ENCODE results near the gene CFL2. TPM values are rescaled to one million over a fixed set of nuclear protein-coding genes. Genes with fewer than 3 reads are reported as not detected.

Gene CFL2
- total RNA-seq, 1 donor from 2014 or later = 110 TPM

GRCh38 chr14:34715127-34715863 is 902 bp upstream of the CFL2 start:
- FAIRE-seq = no peak
- H4K20me1 ChIP-seq (ENCODE audit: insufficient read depth, low read length) = no peaks in the 10 kb centered on the region
- H3K4me1 ChIP-seq (ENCODE audit: insufficient read depth, low read length) = peaks cover 25% of the 10 kb centered on the region
- peaks cover 36% of the 10 kb centered on the region for H3K4me1 Mint-ChIP-seq (ENCODE audit: low read depth, unreplicated experiment)
- peak overlapping the region; percentile 84 for H3K4me3 Mint-ChIP-seq (ENCODE audit: unreplicated experiment)
- TF ChIP-seq, protein P1, sequence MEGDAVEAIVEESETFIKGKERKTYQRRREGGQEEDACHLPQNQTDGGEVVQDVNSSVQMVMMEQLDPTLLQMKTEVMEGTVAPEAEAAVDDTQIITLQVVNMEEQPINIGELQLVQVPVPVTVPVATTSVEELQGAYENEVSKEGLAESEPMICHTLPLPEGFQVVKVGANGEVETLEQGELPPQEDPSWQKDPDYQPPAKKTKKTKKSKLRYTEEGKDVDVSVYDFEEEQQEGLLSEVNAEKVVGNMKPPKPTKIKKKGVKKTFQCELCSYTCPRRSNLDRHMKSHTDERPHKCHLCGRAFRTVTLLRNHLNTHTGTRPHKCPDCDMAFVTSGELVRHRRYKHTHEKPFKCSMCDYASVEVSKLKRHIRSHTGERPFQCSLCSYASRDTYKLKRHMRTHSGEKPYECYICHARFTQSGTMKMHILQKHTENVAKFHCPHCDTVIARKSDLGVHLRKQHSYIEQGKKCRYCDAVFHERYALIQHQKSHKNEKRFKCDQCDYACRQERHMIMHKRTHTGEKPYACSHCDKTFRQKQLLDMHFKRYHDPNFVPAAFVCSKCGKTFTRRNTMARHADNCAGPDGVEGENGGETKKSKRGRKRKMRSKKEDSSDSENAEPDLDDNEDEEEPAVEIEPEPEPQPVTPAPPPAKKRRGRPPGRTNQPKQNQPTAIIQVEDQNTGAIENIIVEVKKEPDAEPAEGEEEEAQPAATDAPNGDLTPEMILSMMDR (IDR thresholded peaks at IDR 0.05; ENCODE audit: insufficient read depth, low read depth, low read length) = no peak
- TF ChIP-seq EZH2 (IDR thresholded peaks at IDR 0.05; ENCODE audit: insufficient read depth, low read length) = no peak
- no peaks in the 10 kb centered on the region for H3K36me3 Mint-ChIP-seq (ENCODE audit: low read depth, unreplicated experiment)
- H3K4me2 ChIP-seq (ENCODE audit: low read length) = peak overlapping the region; percentile 83
- H3K9me3 Mint-ChIP-seq (ENCODE audit: unreplicated experiment) = no peaks in the 10 kb centered on the region
- no peak for DNase-seq (ENCODE audit: low read depth)
- H3K9me3 ChIP-seq (ENCODE audit: insufficient read depth, low read depth, low read length) = no peaks in the 10 kb centered on the region
- H3K27ac Mint-ChIP-seq (ENCODE audit: unreplicated experiment) = peak overlapping the region; percentile 79
- H3K36me3 ChIP-seq (ENCODE audit: insufficient read depth, low read length) = peaks cover 10% of the 10 kb centered on the region
- H3K27ac ChIP-seq (ENCODE audit: low read depth, low read length) = peak overlapping the region; percentile 94
- H3K4me3 ChIP-seq (ENCODE audit: insufficient read depth, low read depth, low read length) = peak overlapping the region; percentile 70
- H3K9ac ChIP-seq (ENCODE audit: low read length) = peak overlapping the region; percentile 95
- no peaks in the 10 kb centered on the region for H3K27me3 Mint-ChIP-seq (ENCODE audit: low read depth, unreplicated experiment)
- no peaks in the 10 kb centered on the region for H3K27me3 ChIP-seq (ENCODE audit: insufficient read depth, low read length)
- H3K79me2 ChIP-seq (ENCODE audit: insufficient read depth, low read length) = peaks cover 31% of the 10 kb centered on the region
- peak overlapping the region; percentile 61 for H2AFZ ChIP-seq (ENCODE audit: low read depth, low read length)

- no peaks in the 10 kb centered on the region for H4K20me1 ChIP-seq (ENCODE audit: insufficient read depth, low read length)
- Mint-ChIP-seq H3K4me1 (ENCODE audit: low read depth, unreplicated experiment) (peaks cover 35% of the 10 kb centered on the region), H3K36me3 (ENCODE audit: low read depth, unreplicated experiment) (no peaks in the 10 kb centered on the region), H3K9me3 (ENCODE audit: unreplicated experiment) (no peaks in the 10 kb centered on the region), H3K27me3 (ENCODE audit: low read depth, unreplicated experiment) (no peaks in the 10 kb centered on the region), H3K27ac (ENCODE audit: unreplicated experiment) (peak overlapping the region; percentile 97), H3K4me3 (ENCODE audit: unreplicated experiment) (peak overlapping the region; percentile 97)
- DNase-seq (ENCODE audit: low read depth) (peak; percentile 83), FAIRE-seq (peak; percentile 87)
- H3K36me3 ChIP-seq (ENCODE audit: insufficient read depth, low read length) = peaks cover 21% of the 10 kb centered on the region
- peaks cover 37% of the 10 kb centered on the region for H3K79me2 ChIP-seq (ENCODE audit: insufficient read depth, low read length)
- H3K4me3 ChIP-seq (ENCODE audit: insufficient read depth, low read depth, low read length) = peak overlapping the region; percentile 70
- no peak overlapping the region for H2AFZ ChIP-seq (ENCODE audit: low read depth, low read length)
- TF ChIP-seq, protein P1 (IDR thresholded peaks at IDR 0.05; ENCODE audit: insufficient read depth, low read depth, low read length) = no peak
- no peak for TF ChIP-seq EZH2 (IDR thresholded peaks at IDR 0.05; ENCODE audit: insufficient read depth, low read length)
- H3K9ac ChIP-seq (ENCODE audit: low read length) = peak overlapping the region; percentile 95
- H3K27ac ChIP-seq (ENCODE audit: low read depth, low read length) = peak overlapping the region; percentile 94
- peak overlapping the region; percentile 83 for H3K4me2 ChIP-seq (ENCODE audit: low read length)
- H3K4me1 ChIP-seq (ENCODE audit: insufficient read depth, low read length) = peaks cover 29% of the 10 kb centered on the region
- no peaks in the 10 kb centered on the region for H3K9me3 ChIP-seq (ENCODE audit: insufficient read depth, low read depth, low read length)
- H3K27me3 ChIP-seq (ENCODE audit: insufficient read depth, low read length) = no peaks in the 10 kb centered on the region
Measured at GRCh38 chr14:34713681-34714319, 593 bp downstream of the CFL2 start.

All from astrocyte (in vitro differentiated cells and primary cell).